ENCODE data around the gene RAPGEFL1. TPM values are rescaled to one million over a fixed set of nuclear protein-coding genes. Genes with fewer than 3 reads are reported as not detected.
"Not testable (repeated sequence)": the region's sequence is repeated elsewhere in the genome, so short reads cannot be mapped to it uniquely, and the experiment has no call there.

The RAPGEFL1 gene
- total RNA-seq, 1 donor from 2014 or later = 0.46 TPM

DNA sequence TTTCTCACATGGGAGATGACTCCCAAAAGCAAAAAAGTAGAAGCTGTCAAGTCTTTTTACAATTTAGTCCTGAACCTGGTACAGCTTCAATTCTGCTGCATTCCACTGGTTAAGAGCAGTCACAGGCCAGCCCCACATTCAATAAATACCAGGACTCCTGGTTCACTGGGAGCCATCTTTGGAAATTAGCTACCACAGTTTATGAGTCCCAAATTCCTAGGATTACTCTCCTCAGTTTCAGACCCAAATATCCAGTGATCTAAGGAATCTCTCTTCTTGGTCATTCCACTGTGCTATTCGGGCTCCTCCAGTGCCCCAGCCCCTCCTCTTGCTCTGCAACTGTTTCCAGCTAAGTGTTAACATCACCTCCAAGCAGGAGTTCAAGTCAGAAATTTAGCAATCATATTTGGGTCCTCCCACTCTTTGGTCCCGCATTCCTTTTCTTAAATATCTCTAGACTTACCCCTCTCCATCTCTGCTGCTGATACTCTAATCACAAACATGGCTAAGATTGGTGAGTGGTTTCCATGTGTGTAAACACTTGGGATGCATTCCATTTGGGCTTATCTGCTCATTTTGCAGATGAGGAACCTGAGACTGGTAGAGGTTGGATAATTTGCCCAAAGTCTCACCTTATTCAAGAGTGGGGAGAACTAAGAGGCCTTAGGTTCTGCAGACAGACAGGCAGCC, 32.3 kb downstream of the RAPGEFL1 start:
- DNase-seq (ENCODE audit: low read depth, low spot score) = no peak

DNA sequence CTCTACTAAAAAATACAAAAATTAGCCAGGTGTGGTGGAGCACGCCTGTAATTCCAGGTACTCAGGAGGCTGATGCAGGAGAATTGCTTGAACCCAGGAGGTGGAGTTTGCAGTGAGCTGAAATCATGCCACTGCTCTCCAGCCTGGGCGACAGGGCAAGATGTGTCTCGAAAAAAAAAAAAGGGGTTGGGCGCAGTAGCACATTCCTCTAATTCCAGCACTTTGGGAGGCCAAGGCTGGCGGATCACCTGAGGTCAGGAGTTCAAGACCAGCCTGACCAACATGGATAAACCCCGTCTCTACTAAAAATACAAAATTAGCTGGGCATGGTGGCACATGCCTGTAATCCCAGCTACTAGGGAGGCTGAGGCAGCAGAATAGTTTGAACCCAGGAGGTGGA, 36.6 kb downstream of the RAPGEFL1 start:
- not testable (repeated sequence) for DNase-seq (ENCODE audit: low read depth, low spot score)

- DNase-seq (ENCODE audit: low read depth, low spot score) = no peak
Observed at GRCh38 chr17:40218006-40218739, 40.9 kb downstream of the RAPGEFL1 start.

DNA sequence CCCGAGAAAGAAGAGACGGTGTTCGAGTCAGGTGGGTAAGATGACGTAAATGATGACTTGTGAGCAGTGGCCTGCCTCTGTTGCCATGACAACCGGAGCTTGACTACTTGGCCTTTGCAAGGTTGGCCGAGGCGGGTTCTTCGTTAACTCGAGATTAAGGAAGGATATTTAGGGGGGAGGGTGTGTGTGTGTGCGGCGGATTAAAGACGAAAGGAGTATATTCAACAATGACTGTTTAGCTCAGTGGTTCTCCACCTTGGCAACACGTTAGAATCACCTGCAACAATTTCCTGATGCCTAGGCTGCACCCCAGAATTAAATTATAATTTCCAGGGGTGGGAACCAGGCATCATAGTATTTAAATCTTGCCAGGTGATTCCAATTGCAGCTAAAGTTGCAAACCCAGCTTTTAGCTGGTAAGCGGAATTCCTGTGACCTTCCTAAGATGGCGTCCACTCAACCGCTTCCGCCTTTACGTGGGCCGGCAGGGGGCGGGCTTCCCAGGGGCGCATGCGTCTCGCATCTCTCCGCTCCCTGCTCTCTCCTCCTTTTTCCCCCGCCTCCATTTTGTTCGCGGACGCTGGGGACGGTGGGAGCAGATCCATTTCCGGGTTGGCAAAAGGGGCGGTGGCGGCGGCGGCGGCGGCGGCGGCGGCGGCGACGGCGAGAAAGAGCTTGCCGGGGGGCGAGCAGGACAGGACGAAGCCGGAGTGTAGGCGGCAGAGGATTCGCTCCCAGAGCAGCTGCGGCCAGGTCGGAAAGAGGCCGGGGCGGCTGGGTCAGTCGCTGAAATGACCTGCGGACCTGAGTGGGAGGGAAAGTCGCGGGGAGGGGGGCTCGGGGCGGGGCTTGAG, 41.7 kb downstream of the RAPGEFL1 start, which contains the start of gene WIPF2:
Gene WIPF2, plus strand, starts transcription at position 565 of the 854 bp plus-strand sequence. CDS start 37,156 bp downstream, outside the sequence.
- DNase-seq (ENCODE audit: low read depth, low spot score) = peak; percentile 81

- no peak for DNase-seq (ENCODE audit: low read depth, low spot score)
Observed at GRCh38 chr17:40219594-40220338, 42.5 kb downstream of the RAPGEFL1 start.

DNA sequence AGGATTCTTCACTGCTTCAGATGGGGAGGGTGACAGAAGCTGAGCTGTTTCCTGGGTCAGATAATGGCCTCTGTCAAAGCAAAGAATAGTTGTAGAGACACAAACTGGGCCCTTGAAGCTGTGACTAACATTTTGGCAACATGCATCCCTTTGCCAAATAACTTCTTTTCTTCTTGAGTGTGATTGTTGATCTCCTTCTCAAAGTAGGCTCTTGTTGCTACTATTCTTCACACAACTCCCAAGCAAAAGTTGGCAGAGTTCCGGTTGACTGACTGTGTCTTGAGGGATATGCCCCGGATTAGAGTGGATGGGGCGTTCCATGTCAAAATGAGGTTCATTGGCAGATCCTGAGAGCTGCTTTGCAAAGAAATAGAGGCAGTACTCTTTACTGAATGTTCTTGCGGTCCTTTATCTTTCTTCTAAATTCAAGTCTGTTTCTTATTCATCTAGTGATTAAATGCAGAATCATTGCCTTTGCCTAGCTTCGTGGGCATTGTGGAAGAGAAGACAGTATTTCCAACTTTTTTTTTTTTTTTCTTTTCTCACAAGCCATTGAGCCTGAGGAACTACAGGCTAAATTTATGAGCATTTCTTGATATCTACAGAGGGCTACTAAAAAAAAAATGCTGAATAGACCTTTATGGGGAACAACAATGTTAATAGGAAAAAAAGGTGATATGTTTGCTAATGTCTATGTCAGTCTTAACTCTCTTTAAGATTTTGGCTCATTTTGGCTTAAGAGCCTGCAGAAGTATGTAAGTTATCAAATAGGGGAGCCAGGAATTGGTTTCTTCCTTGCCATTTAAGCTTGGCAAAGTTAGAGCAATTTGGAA, 47.7 kb downstream of the RAPGEFL1 start:
- no peak for DNase-seq (ENCODE audit: low read depth, low spot score)

DNA sequence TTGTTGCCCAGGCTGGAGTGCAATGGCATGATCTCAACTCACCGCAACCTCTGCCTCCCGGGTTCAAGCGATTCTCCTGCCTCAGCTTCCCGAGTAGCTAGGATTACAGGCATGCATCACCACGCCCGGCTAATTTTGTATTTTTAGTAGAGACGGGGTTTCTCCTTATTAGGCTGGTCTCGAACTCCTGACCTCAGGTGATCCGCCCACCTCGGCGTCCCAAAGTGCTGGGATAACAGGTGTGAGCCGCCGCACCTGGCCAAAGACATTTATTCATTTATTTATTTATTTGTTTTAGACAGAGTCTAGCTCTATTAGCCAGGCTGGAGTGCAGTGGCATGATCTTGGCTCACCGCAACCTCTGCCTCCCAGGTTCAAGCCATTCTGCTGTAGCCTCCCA, 51.9 kb downstream of the RAPGEFL1 start:
- DNase-seq (ENCODE audit: low read depth, low spot score) = not testable (repeated sequence)

DNA sequence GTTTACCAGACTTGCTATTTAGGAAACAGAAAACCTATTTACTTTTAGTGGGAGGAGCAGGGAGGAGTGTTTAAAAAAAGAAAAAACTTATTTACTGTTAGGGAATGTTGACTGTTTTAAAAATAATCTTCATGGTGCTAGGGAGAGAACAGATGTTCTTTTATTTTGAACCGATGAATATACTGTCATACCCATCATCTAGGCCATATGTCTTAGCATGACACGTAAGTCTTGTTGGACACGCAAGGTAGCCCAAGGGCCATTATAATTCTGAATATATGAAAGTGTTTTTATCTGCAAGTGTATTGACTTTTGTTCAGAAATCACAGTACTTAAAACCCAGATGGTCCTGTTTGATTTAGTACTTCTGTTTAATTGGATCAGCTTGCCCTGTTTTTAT, 53.4 kb downstream of the RAPGEFL1 start:
- DNase-seq (ENCODE audit: low read depth, low spot score) = no peak

GRCh38 chr17:40231928-40232327, 54.7 kb downstream of the RAPGEFL1 start:
- not testable (repeated sequence) for DNase-seq (ENCODE audit: low read depth, low spot score)

DNA sequence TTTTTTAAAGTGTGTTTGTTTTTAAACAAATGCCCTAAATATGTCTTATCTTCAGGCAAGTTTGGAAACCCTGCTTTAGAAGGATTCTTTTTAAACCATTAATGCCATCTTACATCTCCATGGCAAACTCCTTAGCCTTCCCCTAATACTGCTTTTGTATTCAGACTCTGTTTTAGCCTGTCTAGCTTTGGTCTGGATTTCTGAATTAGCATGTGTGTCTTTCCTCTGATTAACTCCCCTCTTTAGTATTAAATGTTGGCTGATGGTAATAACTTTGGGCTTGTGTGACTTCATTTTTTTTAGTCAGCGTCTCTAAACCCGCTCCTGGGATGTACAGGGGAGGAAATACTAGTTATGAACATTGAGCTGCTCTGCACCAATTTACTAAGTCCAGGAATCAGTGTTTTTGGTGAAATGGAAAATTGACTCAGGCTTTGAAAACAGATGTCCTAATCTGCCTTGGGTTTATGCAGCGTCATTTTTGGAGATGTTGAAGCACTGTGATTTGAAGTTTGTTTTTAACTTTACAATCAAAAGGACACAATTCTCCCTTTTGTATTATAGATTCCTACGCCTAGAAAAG, 64.1 kb downstream of the RAPGEFL1 start:
- no peak for DNase-seq (ENCODE audit: low read depth, low spot score)

DNA sequence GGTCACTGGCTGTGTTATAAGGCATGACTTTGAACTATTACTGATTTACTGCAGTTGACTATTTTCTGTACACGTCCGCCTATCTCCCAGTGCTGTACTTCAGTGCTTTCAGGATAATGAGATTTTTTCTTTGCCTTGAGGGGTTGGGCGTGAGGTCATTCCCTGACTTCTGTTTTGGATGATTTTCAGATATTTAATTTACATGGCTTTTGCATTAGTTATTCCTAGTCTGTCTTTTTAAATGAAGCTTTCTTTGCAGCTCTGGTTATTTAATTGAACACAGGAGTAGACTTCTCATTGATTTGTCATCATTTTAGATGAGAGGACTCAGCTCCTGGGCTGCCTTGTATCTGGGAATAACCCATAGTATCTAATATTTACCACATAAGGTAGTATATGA, 65.5 kb downstream of the RAPGEFL1 start:
- DNase-seq (ENCODE audit: low read depth, low spot score) = no peak

DNA sequence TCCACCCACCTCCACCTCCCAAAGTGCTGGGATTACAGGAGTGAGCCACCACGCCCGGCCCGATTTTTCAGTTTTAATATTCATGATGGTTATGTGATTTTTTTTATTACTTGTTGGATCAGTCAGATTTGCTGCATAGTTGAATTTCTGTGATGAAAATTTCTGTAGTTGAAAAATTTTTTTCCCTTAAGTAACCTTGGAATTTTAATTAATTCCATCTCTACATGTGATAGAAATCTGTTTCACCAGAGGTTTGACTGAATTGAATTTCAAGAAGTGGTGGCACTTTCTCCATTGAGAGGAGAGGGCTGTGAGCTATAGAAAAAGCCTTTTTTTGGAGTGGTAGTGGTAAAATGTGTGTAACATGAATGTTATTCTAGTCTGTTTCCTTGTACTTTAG, 66.5 kb downstream of the RAPGEFL1 start:
- no peak for DNase-seq (ENCODE audit: low read depth, low spot score)

DNA sequence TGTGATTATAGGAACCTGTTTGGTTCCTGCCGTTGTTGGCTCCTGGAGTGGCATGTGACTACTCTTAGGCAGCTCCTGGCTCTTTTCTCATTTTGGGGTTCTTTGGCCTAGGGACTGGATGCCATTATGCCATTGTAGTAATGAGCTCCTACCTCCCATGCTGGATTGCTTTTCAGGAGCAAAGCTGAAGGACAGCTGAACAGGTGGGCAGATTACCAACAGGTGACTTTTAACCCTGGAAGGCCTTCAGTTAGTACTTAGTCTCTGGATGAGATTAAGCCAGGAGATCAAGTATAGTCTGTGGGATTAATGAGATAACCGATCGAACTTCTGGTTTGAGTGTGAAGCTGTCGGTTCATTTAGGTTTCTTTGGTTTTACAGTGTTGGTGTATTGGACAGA, 67.0 kb downstream of the RAPGEFL1 start:
- no peak for DNase-seq (ENCODE audit: low read depth, low spot score)

Other genes with a start within 250 kb of the RAPGEFL1 start
- gene ORMDL3, start 249.9 kb upstream of the RAPGEFL1 start, total RNA-seq = 25.7 and 26.6 TPM in 2 replicates
- gene LRRC3C, start 249.7 kb upstream of the RAPGEFL1 start, total RNA-seq = not detected in 2 replicates
- gene GSDMA, start 214.5 kb upstream of the RAPGEFL1 start, total RNA-seq = not detected in 2 replicates
- gene PSMD3, start 196.7 kb upstream of the RAPGEFL1 start, total RNA-seq = 138 and 151 TPM in 2 replicates
- 0.92 and 1.8 TPM in 2 replicates for gene CSF3, start 162.0 kb upstream of the RAPGEFL1 start, total RNA-seq
- 38.7 and 71.2 TPM in 2 replicates for gene MED24, start 123.1 kb upstream of the RAPGEFL1 start, total RNA-seq
- 14.2 and 26.4 TPM in 2 replicates for gene THRA, start 114.5 kb upstream of the RAPGEFL1 start, total RNA-seq
- 0.73 and 0.78 TPM in 2 replicates for gene NR1D1, start 76.9 kb upstream of the RAPGEFL1 start, total RNA-seq
- 29.9 and 43.4 TPM in 2 replicates for gene MSL1, start 55.5 kb upstream of the RAPGEFL1 start, total RNA-seq
- gene CASC3, start 36.9 kb upstream of the RAPGEFL1 start, total RNA-seq = 23.8 and 28.7 TPM in 2 replicates
- gene WIPF2, start 41.8 kb downstream of the RAPGEFL1 start, total RNA-seq = 6.3 and 6.6 TPM in 2 replicates
- gene CDC6, start 110.4 kb downstream of the RAPGEFL1 start, total RNA-seq = 25.5 and 41.3 TPM in 2 replicates
- gene RARA, start 131.7 kb downstream of the RAPGEFL1 start, total RNA-seq = 8.7 and 9.2 TPM in 2 replicates
- 0.20 and 0.35 TPM in 2 replicates for gene GJD3, start 187.3 kb downstream of the RAPGEFL1 start, total RNA-seq
- 59.6 and 141 TPM in 2 replicates for gene TOP2A, start 240.4 kb downstream of the RAPGEFL1 start, total RNA-seq